NK-92 (cell line): ENCODE data around the gene NBPF3.
"Not testable (repeated sequence)": the region's sequence is repeated elsewhere in the genome, so short reads cannot be mapped to it uniquely, and the experiment has no call there.

ENCODE experiments used
- DNase-seq: peaks from one replicate; lab custom pipeline; 2025; ENCODE audit not compliant: unreplicated experiment; lab: John Stamatoyannopoulos, UW

The NBPF3 gene

GRCh38 chr1:21438646-21439312 is 1.2 kb upstream of the NBPF3 start:
- not testable (repeated sequence) for DNase-seq

- no peak for DNase-seq
Measured at GRCh38 chr1:21439345-21439720, 604 bp upstream of the NBPF3 start.

GRCh38 chr1:21440630-21441125 is 741 bp downstream of the NBPF3 start:
- DNase-seq: not testable (repeated sequence)

GRCh38 chr1:21446647-21447046 is 6.7 kb downstream of the NBPF3 start:
- DNase-seq: not testable (repeated sequence)

GRCh38 chr1:21447311-21447710 is 7.4 kb downstream of the NBPF3 start:
- DNase-seq: no peak

- no peak for DNase-seq
Measured at GRCh38 chr1:21449906-21450305, 10.0 kb downstream of the NBPF3 start.

- no peak for DNase-seq
Measured at GRCh38 chr1:21451212-21451611, 11.3 kb downstream of the NBPF3 start.

- no peak for DNase-seq
Measured at GRCh38 chr1:21451981-21452411, 12.1 kb downstream of the NBPF3 start.

GRCh38 chr1:21453964-21454614 is 14.2 kb downstream of the NBPF3 start:
- not testable (repeated sequence) for DNase-seq

GRCh38 chr1:21454904-21455303 is 15.0 kb downstream of the NBPF3 start:
- not testable (repeated sequence) for DNase-seq

- DNase-seq: no peak
Measured at GRCh38 chr1:21457654-21458053, 17.7 kb downstream of the NBPF3 start.

- DNase-seq: not testable (repeated sequence)
Measured at GRCh38 chr1:21465127-21465526, 25.2 kb downstream of the NBPF3 start.

GRCh38 chr1:21467946-21468345 is 28.0 kb downstream of the NBPF3 start:
- not testable (repeated sequence) for DNase-seq

- DNase-seq: no peak
Measured at GRCh38 chr1:21468599-21468998, 28.7 kb downstream of the NBPF3 start.

GRCh38 chr1:21469581-21469980 is 29.6 kb downstream of the NBPF3 start:
- no peak for DNase-seq

- no peak for DNase-seq
Measured at GRCh38 chr1:21472861-21473260, 32.9 kb downstream of the NBPF3 start.

GRCh38 chr1:21478356-21478755 is 38.4 kb downstream of the NBPF3 start:
- DNase-seq: no peak

GRCh38 chr1:21483881-21484280 is 43.9 kb downstream of the NBPF3 start:
- not testable (repeated sequence) for DNase-seq

GRCh38 chr1:21489146-21489545 is 49.2 kb downstream of the NBPF3 start:
- no peak for DNase-seq

- no peak for DNase-seq
Measured at GRCh38 chr1:21490774-21491487, 51.0 kb downstream of the NBPF3 start.

GRCh38 chr1:21491488-21492355 is 51.8 kb downstream of the NBPF3 start:
- no peak for DNase-seq
